Loucy (cell line): ENCODE measurements around the gene NIF3L1.

Experiments
- H2AFZ ChIP-seq: fragments of 200-600 bp; sonication (generic); 2 replicates; pipeline ENCODE4 v1.6.0; 2016; ENCODE audit warnings: antibody characterized with exemption, mild to moderate bottlenecking, low read length, moderate library complexity
- H3F3A ChIP-seq: fragments of 200-600 bp; 2 replicates; pipeline ENCODE4 v1.6.0; 2016; ENCODE audit warnings: antibody characterized with exemption, low read depth, mild to moderate bottlenecking
- H3K27me3 ChIP-seq: fragments of 200-600 bp; sonication (generic); 2 replicates; pipeline ENCODE4 v1.6.1; 2014; ENCODE audit warnings: low read length, mild to moderate bottlenecking; ENCODE audit not compliant: insufficient read depth, poor library complexity, severe bottlenecking
- H3K36me3 ChIP-seq: fragments of 200-600 bp; sonication (generic); 2 replicates; pipeline ENCODE4 v1.6.1; 2016; ENCODE audit warnings: low read length; ENCODE audit not compliant: insufficient read depth
- H3K4me1 ChIP-seq: fragments of 200-600 bp; sonication (generic); 2 replicates; pipeline ENCODE4 v1.5.1; 2014; ENCODE audit warnings: low read length, mild to moderate bottlenecking; ENCODE audit not compliant: insufficient read depth, poor library complexity, severe bottlenecking
- H3K4me2 ChIP-seq: fragments of 200-600 bp; sonication (generic); 2 replicates; pipeline ENCODE4 v1.6.0; 2014; ENCODE audit warnings: antibody characterized with exemption, low read length, low read depth, mild to moderate bottlenecking; ENCODE audit not compliant: poor library complexity, severe bottlenecking
- H3K4me3 ChIP-seq: fragments of 200-600 bp; sonication (generic); 2 replicates; pipeline ENCODE4 v1.5.1; 2014; ENCODE audit warnings: low read length, mild to moderate bottlenecking, mixed read lengths; ENCODE audit not compliant: poor library complexity, severe bottlenecking
- H3K79me2 ChIP-seq: fragments of 200-600 bp; sonication (generic); 2 replicates; pipeline ENCODE4 v1.6.1; 2014; ENCODE audit warnings: low read length; ENCODE audit not compliant: insufficient read depth
- H3K9ac ChIP-seq: fragments of 200-600 bp; sonication (generic); 2 replicates; pipeline ENCODE4 v1.6.0; 2014; ENCODE audit warnings: mild to moderate bottlenecking, low read depth, low read length, moderate library complexity; ENCODE audit not compliant: poor library complexity, severe bottlenecking
- H3K9me2 ChIP-seq: fragments of 200-600 bp; sonication (generic); replicated peaks from 2 replicates; pipeline ENCODE4 v1.6.1; 2016; ENCODE audit warnings: low read depth, low read length, mixed read lengths
- H3K9me3 ChIP-seq: fragments of 200-600 bp; sonication (generic); 2 replicates; pipeline ENCODE4 v1.6.1; 2014; ENCODE audit warnings: mild to moderate bottlenecking, antibody characterized with exemption, low read length, low read depth; ENCODE audit not compliant: insufficient read depth
- H4K20me1 ChIP-seq: fragments of 200-600 bp; sonication (generic); 2 replicates; pipeline ENCODE4 v1.6.0; 2014; ENCODE audit warnings: antibody characterized with exemption, low read length, mild to moderate bottlenecking; ENCODE audit not compliant: insufficient read depth, poor library complexity, severe bottlenecking
- CTCF ChIP-seq: fragments of 200-600 bp; sonication (generic); conservative IDR thresholded peaks from 2 replicates; pipeline ENCODE4 v1.5.1; 2014; ENCODE audit warnings: mild to moderate bottlenecking, antibody characterized with exemption, low read length
- EZH2phosphoT487 ChIP-seq: fragments of 200-600 bp; IDR thresholded peaks from 2 replicates; pipeline ENCODE4 v1.6.1; 2018; ENCODE audit warnings: antibody characterized with exemption, mild to moderate bottlenecking, moderate library complexity, borderline replicate concordance

The NIF3L1 gene

DNA sequence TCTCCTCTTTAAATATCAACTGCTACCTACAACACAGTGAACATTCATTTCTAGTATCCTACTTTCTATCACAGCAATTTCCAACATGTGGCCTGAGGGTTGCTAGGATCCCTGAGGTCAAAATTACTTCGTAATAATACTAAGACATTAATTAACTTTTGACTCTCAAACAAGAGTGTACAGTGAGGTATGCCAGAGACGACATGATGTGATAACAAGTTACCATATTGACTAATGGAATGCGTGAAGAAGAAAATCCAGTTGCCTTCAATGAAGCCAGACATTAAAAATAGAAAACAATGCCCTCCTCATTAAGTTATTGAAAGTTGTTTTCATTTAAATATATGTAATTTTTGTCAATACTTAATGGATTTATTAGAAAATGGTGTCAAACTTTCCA lies 61.2 kb downstream of the NIF3L1 start:
- H3K79me2 ChIP-seq = no peaks in the 10 kb centered on the region
- no peaks in the 10 kb centered on the region for H3K9me3 ChIP-seq
- no peak overlapping the region for H2AFZ ChIP-seq
- no peaks in the 10 kb centered on the region for H3K9me2 ChIP-seq
- H3K36me3 ChIP-seq = peaks cover 35% of the 10 kb centered on the region; the same call in 1 of the 2 replicates
- TF ChIP-seq EZH2phosphoT487 (no peak), CTCF (no peak)
- no peak overlapping the region for H3K9ac ChIP-seq
- no peak overlapping the region for H3K4me2 ChIP-seq
- no peaks in the 10 kb centered on the region for H4K20me1 ChIP-seq
- H3K4me3 ChIP-seq = no peak overlapping the region
- H3F3A ChIP-seq = no peaks in the 10 kb centered on the region
- no peaks in the 10 kb centered on the region for H3K27me3 ChIP-seq
- no peaks in the 10 kb centered on the region for H3K4me1 ChIP-seq
